Lung (tissue), 12 donors: ENCODE data around the gene SLC25A23. TPM values are rescaled to one million over a fixed set of nuclear protein-coding genes. Genes with fewer than 3 reads are reported as not detected.

Experiments
- ATAC-seq: fragments of 200-7000 bp; cut with Tn5 transposase; one replicate; pipeline ENCODE4 v1.9.1; 2020; ENCODE audit warnings: moderate number of reproducible peaks; ENCODE audit not compliant: insufficient read depth, low FRiP score
- DNase-seq, 3 donors: peaks; one replicate each; pipeline ENCODE4 v3.0.0-alpha.2; 2013 to 2017
- H3K27ac ChIP-seq, 2 donors: one replicate each; pipeline ENCODE4 v1.5.1; 2013; ENCODE audit warnings: mild to moderate bottlenecking in 2 of 2, moderate library complexity in 2 of 2, control low read depth in 1 of 2, inconsistent platforms in 1 of 2, low read depth in 1 of 2, low read length in 1 of 2
- H3K27me3 ChIP-seq, 3 donors: one replicate each; pipeline ENCODE4 v1.5.1; 2013; ENCODE audit warnings: low read length in 2 of 3; ENCODE audit not compliant: control insufficient read depth in 3 of 3, insufficient read depth in 3 of 3
- H3K36me3 ChIP-seq, 4 donors: one replicate each; pipeline ENCODE4 v1.5.1; 2013; ENCODE audit warnings: low read length in 4 of 4, mild to moderate bottlenecking in 1 of 4, moderate library complexity in 1 of 4; ENCODE audit not compliant: control insufficient read depth in 4 of 4, insufficient read depth in 4 of 4
- H3K4me1 ChIP-seq, 5 donors: one replicate each; pipeline ENCODE4 v1.5.1; 2013; ENCODE audit warnings: low read length in 5 of 5, mild to moderate bottlenecking in 2 of 5, moderate library complexity in 1 of 5; ENCODE audit not compliant: control insufficient read depth in 5 of 5, insufficient read depth in 5 of 5
- H3K4me3 ChIP-seq: one replicate; pipeline ENCODE4 v1.5.1; 2013; ENCODE audit warnings: mild to moderate bottlenecking, control low read depth, moderate library complexity
- H3K9ac ChIP-seq, 2 donors: one replicate each; pipeline ENCODE4 v1.5.1; 2013; ENCODE audit warnings: low read length in 2 of 2, control low read depth in 1 of 2; ENCODE audit not compliant: insufficient read depth in 1 of 2
- H3K9me3 ChIP-seq, 4 donors: one replicate each; pipeline ENCODE4 v1.5.1; 2013; ENCODE audit warnings: low read length in 3 of 4, mild to moderate bottlenecking in 1 of 4, moderate library complexity in 1 of 4; ENCODE audit not compliant: control insufficient read depth in 4 of 4, insufficient read depth in 3 of 4
- WGBS, 2 donors: extraction: QIAGEN DNeasy Blood & Tissue Kit; methylation state at CpG; one replicate each; pipeline ENCODE4 v1.1.7; 2013; 5-methylcytosine and 5-hydroxymethylcytosine counted together
- polyA plus RNA-seq, 2 donors: library from polyadenylated mRNA; stranded (reverse); fragments of 200-250 nt; gene quantifications; one replicate each; pipeline ENCODE4 v1.2.1, GENCODE V29; 2013
- total RNA-seq, 2 donors: library from RNA; depleted of rRNA in 1 of 2; stranded (reverse); fragments of >200 nt in 1 of 2; gene quantifications; one replicate each; pipeline ENCODE4 v1.2.1, GENCODE V29; 2014 to 2021
- TF ChIP-seq, protein P1 (sequence below): IDR thresholded peaks from 2 replicates; pipeline ENCODE4 v1.5.1; 2012; ENCODE audit warnings: mild to moderate bottlenecking; ENCODE audit errors: control extremely low read depth, extremely low read depth
- donor health status: control.
- donor health status: control.
- donor health status: Bipolar disorder and iron deficiency.
- donor health status: healthy.
- donor health status: DM: yes; HTN: yes; CAD: no.

SLC25A23 gene
- total and polyA plus RNA-seq, 4 donors: 15.7 to 49.5 (median 44.5) TPM

DNA sequence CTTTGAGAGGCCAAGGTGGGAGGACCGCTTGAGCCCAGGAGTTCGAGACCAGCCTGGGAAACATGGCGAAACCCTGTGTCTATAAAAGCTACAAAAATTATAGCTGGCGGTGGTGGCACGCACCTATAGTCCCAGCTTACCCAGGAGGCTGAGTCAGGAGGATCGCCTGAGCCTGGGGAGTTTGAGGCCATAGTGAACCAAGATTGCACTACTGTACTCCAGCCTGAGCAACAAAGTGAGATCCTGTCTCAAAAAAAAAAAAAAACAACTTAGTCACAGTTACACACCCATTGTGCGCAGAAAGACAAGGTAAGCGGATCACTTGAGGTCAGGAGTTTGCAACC lies 22.7 kb upstream of the SLC25A23 start:
- no peaks in the 10 kb centered on the region for H3K36me3 ChIP-seq
- TF ChIP-seq, protein P1, sequence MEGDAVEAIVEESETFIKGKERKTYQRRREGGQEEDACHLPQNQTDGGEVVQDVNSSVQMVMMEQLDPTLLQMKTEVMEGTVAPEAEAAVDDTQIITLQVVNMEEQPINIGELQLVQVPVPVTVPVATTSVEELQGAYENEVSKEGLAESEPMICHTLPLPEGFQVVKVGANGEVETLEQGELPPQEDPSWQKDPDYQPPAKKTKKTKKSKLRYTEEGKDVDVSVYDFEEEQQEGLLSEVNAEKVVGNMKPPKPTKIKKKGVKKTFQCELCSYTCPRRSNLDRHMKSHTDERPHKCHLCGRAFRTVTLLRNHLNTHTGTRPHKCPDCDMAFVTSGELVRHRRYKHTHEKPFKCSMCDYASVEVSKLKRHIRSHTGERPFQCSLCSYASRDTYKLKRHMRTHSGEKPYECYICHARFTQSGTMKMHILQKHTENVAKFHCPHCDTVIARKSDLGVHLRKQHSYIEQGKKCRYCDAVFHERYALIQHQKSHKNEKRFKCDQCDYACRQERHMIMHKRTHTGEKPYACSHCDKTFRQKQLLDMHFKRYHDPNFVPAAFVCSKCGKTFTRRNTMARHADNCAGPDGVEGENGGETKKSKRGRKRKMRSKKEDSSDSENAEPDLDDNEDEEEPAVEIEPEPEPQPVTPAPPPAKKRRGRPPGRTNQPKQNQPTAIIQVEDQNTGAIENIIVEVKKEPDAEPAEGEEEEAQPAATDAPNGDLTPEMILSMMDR: no peak
- H3K4me1 ChIP-seq: no peaks in the 10 kb centered on the region
- no peak overlapping the region for H3K9ac ChIP-seq
- H3K4me3 ChIP-seq: no peak overlapping the region
- ATAC-seq (no peak), DNase-seq (no peak)
- peaks cover 0 to 3% (median 0%) of the 10 kb centered on the region in 3 donors for H3K27me3 ChIP-seq
- peaks cover 0 to 2% (median 0%) of the 10 kb centered on the region in 4 donors for H3K9me3 ChIP-seq
- peak overlapping the region in 1 of 2 donors; percentile 64 for H3K27ac ChIP-seq
- 92 to 93% methylated on average over 8 of the region's 8 CpGs for WGBS, 2 donors

DNA sequence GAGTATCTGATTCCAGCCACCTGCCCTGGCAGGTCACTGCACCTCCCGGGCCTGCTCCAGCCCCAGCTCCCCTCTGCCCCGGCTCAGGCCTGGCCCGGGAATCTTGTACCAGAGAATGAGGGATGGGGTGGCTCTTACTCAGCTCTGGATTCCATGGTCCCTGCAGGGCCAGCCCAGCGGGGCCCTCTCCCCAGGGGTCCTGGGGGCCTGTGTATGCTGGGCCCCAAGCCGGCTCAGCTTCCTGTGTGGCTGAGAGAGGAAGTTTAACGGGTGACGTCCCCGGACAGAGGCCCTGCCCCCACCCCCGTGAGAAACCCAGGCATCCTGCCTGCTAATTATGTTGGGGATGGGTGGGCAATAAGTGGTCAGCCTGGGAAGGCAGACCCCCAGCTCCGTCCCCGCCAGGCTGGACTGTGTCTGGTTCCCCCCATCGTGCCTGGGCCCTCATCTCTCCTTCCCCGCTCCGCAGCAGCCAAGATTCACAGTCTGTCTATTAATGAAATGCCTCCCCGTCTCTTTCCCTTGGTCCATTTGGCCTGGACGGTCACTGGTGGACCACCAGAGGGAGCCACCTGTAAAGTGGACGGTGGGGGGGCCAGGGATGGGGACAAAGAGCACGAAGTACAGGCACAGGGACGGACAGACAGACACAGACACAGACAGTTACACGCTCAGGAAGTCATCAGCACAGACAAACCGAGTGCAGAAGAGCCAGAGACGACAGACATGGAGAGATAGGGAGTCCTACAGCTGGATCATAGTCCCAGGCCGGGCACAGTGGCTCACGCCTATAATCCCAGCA lies 22.1 kb upstream of the SLC25A23 start, which contains the start of gene DENND1C:
TSS of gene DENND1C (minus strand) at position 247 of the 802 bp plus-strand sequence. CDS start at position 155, 92 bp downstream.
- TF ChIP-seq, protein P1: no peak
- Histone ChIP-seq H3K27me3 (peaks cover 0 to 3% (median 0%) of the 10 kb centered on the region in 3 donors), H3K4me3 (no peak within 1 kb of the TSS), H3K4me1 (peaks cover 0 to 1% (median 0%) of the 10 kb centered on the region in 5 donors), H3K36me3 (no peaks in the 10 kb centered on the region), H3K27ac (peak within 1 kb of the TSS in 1 of 2 donors; percentile 64), H3K9ac (no peak within 1 kb of the TSS), H3K9me3 (peaks cover 0 to 2% (median 0%) of the 10 kb centered on the region in 4 donors)
- DNase-seq: no peak
- peak; percentile 53 for ATAC-seq
- 22 to 29% methylated on average over 24 of the region's 24 CpGs for WGBS, 2 donors

DNA sequence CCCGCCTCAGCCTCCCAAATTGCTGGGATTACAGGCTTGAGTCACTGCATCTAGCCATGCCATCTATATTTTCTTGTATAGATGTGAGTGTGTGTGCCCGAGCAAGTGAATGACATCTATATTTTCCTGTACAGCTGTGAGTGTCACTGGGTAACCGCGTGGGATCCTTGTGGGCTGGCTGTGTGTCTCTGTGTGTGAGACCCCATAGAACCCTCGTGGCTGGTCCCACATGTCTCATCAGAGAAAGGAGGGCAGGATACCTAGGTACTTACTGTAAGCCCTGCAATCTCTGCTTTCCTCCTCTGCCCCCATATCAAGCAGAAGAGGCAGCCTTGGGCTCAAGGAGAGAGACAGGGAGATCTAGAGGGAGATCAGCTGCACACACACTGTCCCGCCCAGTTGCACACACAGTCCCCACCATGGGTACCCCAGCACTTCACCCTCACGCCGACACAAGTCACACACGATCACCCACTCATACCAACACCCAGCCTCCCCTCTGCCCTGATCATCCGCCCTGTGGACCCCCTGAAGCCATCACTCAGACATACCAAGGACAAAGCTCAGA lies 21.3 kb upstream of the SLC25A23 start:
- Histone ChIP-seq H3K4me3 (no peak overlapping the region), H3K27ac (no peak overlapping the region)

More for the DNA sequence above, 21.3 kb upstream of the SLC25A23 start:
- no peak overlapping the region for H3K9ac ChIP-seq
- no peaks in the 10 kb centered on the region for H3K36me3 ChIP-seq
- H3K4me1 ChIP-seq: peaks cover 0 to 5% (median 0%) of the 10 kb centered on the region in 5 donors
- H3K9me3 ChIP-seq: peaks cover 0 to 2% (median 0%) of the 10 kb centered on the region in 4 donors
- H3K27me3 ChIP-seq: peaks cover 0 to 4% (median 3%) of the 10 kb centered on the region in 3 donors
- TF ChIP-seq, protein P1: no peak
- no peak for ATAC-seq
- WGBS, 2 donors: 56 to 67% methylated on average over 10 of the region's 10 CpGs
- no peak for DNase-seq
